Bronchial epithelial cell (primary cell): Measurements from ENCODE around the gene CC2D1A. TPM values are rescaled to one million over a fixed set of nuclear protein-coding genes. Genes with fewer than 3 reads are reported as not detected.

ENCODE experiments used
- DNase-seq: peaks from one replicate; pipeline ENCODE4 v3.0.0-alpha.2; 2010; ENCODE audit warnings: low read depth
- FAIRE-seq: peaks from 2 replicates; lab custom pipeline; 2011; peaks lifted over from hg19 to GRCh38; lab: Jason Lieb, UNC
- H3K27me3 ChIP-seq: 2 replicates; pipeline ENCODE4 v1.5.1; 2011; ENCODE audit warnings: low read length; ENCODE audit not compliant: control insufficient read depth, insufficient read depth
- H3K36me3 ChIP-seq: 2 replicates; pipeline ENCODE4 v1.5.1; 2011; ENCODE audit warnings: low read length; ENCODE audit not compliant: control insufficient read depth, insufficient read depth
- H3K4me3 ChIP-seq: 2 replicates; pipeline ENCODE4 v1.5.1; 2011; ENCODE audit warnings: mild to moderate bottlenecking, low read depth, low read length, control low read depth
- CTCF ChIP-seq: IDR thresholded peaks from 2 replicates; pipeline ENCODE4 v1.5.1; 2011; ENCODE audit warnings: mild to moderate bottlenecking, moderate library complexity, low read length, control low read depth, inconsistent platforms; ENCODE audit not compliant: insufficient read depth, severe bottlenecking
- total RNA-seq: library from RNA; depleted of rRNA; stranded (reverse); fragments of >200 nt; gene quantifications from 2 replicates; pipeline ENCODE4 v1.2.1, GENCODE V29; 2014

Gene CC2D1A
- total RNA-seq, 1 donor from 2014 or later, result 6.8 TPM

GRCh38 chr19:13937479-13938300 is 31.7 kb downstream of the CC2D1A start:
- DNase-seq (no peak), FAIRE-seq (no peak)
- Histone ChIP-seq H3K27me3 (no peaks in the 10 kb centered on the region), H3K36me3 (no peaks in the 10 kb centered on the region), H3K4me3 (peak overlapping the region; percentile 1)
- no peak for TF ChIP-seq CTCF

GRCh38 chr19:13938301-13939064 is 32.5 kb downstream of the CC2D1A start, which contains the start of gene PODNL1:
TSS of gene PODNL1 (minus strand) at chr19:13938417. CDS start at chr19:13938181, 236 bp downstream.
- peak within 1 kb of the TSS; percentile 1 for H3K4me3 ChIP-seq
- FAIRE-seq (no peak), DNase-seq (peak; percentile 12)
- H3K36me3 ChIP-seq, result no peaks in the 10 kb centered on the region
- H3K27me3 ChIP-seq, result no peaks in the 10 kb centered on the region
- no peak for TF ChIP-seq CTCF

GRCh38 chr19:13942023-13942684 is 36.2 kb downstream of the CC2D1A start:
- no peak for TF ChIP-seq CTCF
- no peak for FAIRE-seq

GRCh38 chr19:13946414-13946813 is 40.4 kb downstream of the CC2D1A start:
- H3K4me3 ChIP-seq, result no peak overlapping the region
- FAIRE-seq, result no peak
- no peaks in the 10 kb centered on the region for H3K36me3 ChIP-seq
- no peak for TF ChIP-seq CTCF
- H3K27me3 ChIP-seq, result no peaks in the 10 kb centered on the region
- DNase-seq, result peak; percentile 95

More at GRCh38 chr19:13942023-13942684, 36.2 kb downstream of the CC2D1A start:
- Histone ChIP-seq H3K36me3 (no peaks in the 10 kb centered on the region), H3K4me3 (no peak overlapping the region), H3K27me3 (no peaks in the 10 kb centered on the region)
- peak; percentile 27 for DNase-seq

- H3K4me3 ChIP-seq, result no peak overlapping the region
- no peak for DNase-seq
- no peak for TF ChIP-seq CTCF
- no peaks in the 10 kb centered on the region for H3K27me3 ChIP-seq
- H3K36me3 ChIP-seq, result peaks cover 7% of the 10 kb centered on the region
- FAIRE-seq, result no peak
These were observed 45.0 kb downstream of the CC2D1A start for GRCh38 chr19:13951043-13951442.
